Neural progenitor cell (in vitro differentiated cells): ENCODE measurements around the gene ZFP1. TPM values are rescaled to one million over a fixed set of nuclear protein-coding genes. Genes with fewer than 3 reads are reported as not detected.
A peak's percentile ranks its signal among the peaks of the same experiment; 100 is the strongest.

Experiments
- DNase-seq: peaks from one replicate; pipeline ENCODE4 v3.0.0-alpha.2; 2016; ENCODE audit warnings: low spot score
- H2AFZ ChIP-seq: fragments of 200-600 bp; sonication (generic); replicated peaks from 2 replicates; pipeline ENCODE4 v1.6.1; 2016; ENCODE audit warnings: antibody characterized with exemption
- H3F3A ChIP-seq: fragments of 200-600 bp; sonication (generic); 2 replicates; pipeline ENCODE4 v1.6.1; 2016; ENCODE audit warnings: antibody characterized with exemption, low read depth
- H3K27ac ChIP-seq: fragments of 200-600 bp; sonication (generic); 2 replicates; pipeline ENCODE4 v1.5.1; 2016; ENCODE audit warnings: mild to moderate bottlenecking
- H3K27me3 ChIP-seq: fragments of 200-600 bp; sonication (generic); 2 replicates; pipeline ENCODE4 v1.6.1; 2016; ENCODE audit warnings: mild to moderate bottlenecking, moderate library complexity
- H3K36me3 ChIP-seq: fragments of 200-600 bp; sonication (generic); 2 replicates; pipeline ENCODE4 v1.5.1; 2016
- H3K4me1 ChIP-seq: fragments of 200-600 bp; sonication (generic); 2 replicates; pipeline ENCODE4 v1.6.1; 2016; ENCODE audit warnings: mixed run types
- H3K4me2 ChIP-seq: fragments of 200-600 bp; sonication (generic); 2 replicates; pipeline ENCODE4 v1.6.1; 2016
- H3K4me3 ChIP-seq: fragments of 200-600 bp; sonication (generic); 2 replicates; pipeline ENCODE4 v1.5.1; 2016
- H3K79me2 ChIP-seq: fragments of 200-600 bp; sonication (generic); 2 replicates; pipeline ENCODE4 v1.6.1; 2016; ENCODE audit warnings: low read depth
- H3K9ac ChIP-seq: fragments of 200-600 bp; sonication (generic); 2 replicates; pipeline ENCODE4 v1.6.1; 2016
- H3K9me3 ChIP-seq: fragments of 200-600 bp; sonication (generic); 2 replicates; pipeline ENCODE4 v1.5.1; 2016; ENCODE audit warnings: low read depth
- H4K20me1 ChIP-seq: fragments of 200-600 bp; sonication (generic); 2 replicates; pipeline ENCODE4 v1.6.1; 2016; ENCODE audit warnings: low read depth
- H3K27ac Mint-ChIP-seq: 3 replicates; pipeline ENCODE4 v1.8.0; 2021; ENCODE audit warnings: mixed read lengths
- H3K27me3 Mint-ChIP-seq: 2 replicates; pipeline ENCODE4 v1.8.0; 2022; ENCODE audit warnings: low read depth, mild to moderate bottlenecking, inconsistent platforms, moderate library complexity, mixed read lengths; ENCODE audit not compliant: insufficient read depth
- H3K36me3 Mint-ChIP-seq: 3 replicates; pipeline ENCODE4 v1.8.0; 2021; ENCODE audit warnings: mixed read lengths
- H3K4me1 Mint-ChIP-seq: 3 replicates; pipeline ENCODE4 v1.8.0; 2021; ENCODE audit warnings: mixed read lengths
- H3K4me3 Mint-ChIP-seq: 3 replicates; pipeline ENCODE4 v1.8.0; 2021; ENCODE audit warnings: mild to moderate bottlenecking, moderate library complexity, mixed read lengths
- H3K9me3 Mint-ChIP-seq: 3 replicates; pipeline ENCODE4 v1.8.0; 2020; ENCODE audit warnings: mixed read lengths
- EZH2 ChIP-seq: fragments of 200-600 bp; sonication (generic); IDR thresholded peaks from 2 replicates; pipeline ENCODE4 v1.6.1; 2017; ENCODE audit warnings: antibody characterized with exemption, mild to moderate bottlenecking, moderate library complexity
- EZH2phosphoT487 ChIP-seq: fragments of 200-600 bp; sonication (generic); IDR thresholded peaks from 2 replicates; pipeline ENCODE4 v1.6.1; 2017; ENCODE audit warnings: antibody characterized with exemption
- total RNA-seq: library from RNA; depleted of rRNA; stranded (reverse); fragments of >200 nt; gene quantifications from 2 replicates; pipeline ENCODE4 v1.2.3, GENCODE V29; 2015; ENCODE audit warnings: low replicate concordance
- TF ChIP-seq, protein P1 (sequence below): fragments of 200-600 bp; sonication (generic); IDR thresholded peaks from 2 replicates; pipeline ENCODE4 v1.5.1; 2017; ENCODE audit warnings: antibody characterized with exemption, mild to moderate bottlenecking

ZFP1 gene
- total RNA-seq, 1 donor from 2014 or later = 35.4 TPM

DNA sequence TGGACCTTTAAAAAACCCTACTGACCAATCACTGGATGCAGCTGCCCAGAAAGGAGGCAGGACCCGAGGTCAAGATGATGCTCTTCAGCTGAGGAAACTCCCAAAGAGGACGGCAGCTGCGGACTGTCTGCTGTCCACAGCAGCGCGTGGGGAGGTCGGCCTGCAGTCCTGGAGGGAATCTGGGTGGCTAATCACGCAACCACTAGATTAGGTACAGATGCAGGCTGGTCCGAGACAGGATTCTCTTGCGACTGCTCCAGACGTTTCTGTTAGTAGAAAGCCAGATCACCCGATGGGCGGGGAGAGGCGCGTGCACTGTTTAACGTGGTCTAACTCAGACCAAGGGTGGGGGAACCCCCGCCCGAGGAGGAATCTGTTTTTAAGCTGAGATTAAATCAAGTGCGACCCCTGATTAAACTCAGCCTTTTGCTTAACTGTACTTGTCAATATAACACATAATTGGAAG, 49.8 kb downstream of the ZFP1 start:
- TF ChIP-seq, protein P1, sequence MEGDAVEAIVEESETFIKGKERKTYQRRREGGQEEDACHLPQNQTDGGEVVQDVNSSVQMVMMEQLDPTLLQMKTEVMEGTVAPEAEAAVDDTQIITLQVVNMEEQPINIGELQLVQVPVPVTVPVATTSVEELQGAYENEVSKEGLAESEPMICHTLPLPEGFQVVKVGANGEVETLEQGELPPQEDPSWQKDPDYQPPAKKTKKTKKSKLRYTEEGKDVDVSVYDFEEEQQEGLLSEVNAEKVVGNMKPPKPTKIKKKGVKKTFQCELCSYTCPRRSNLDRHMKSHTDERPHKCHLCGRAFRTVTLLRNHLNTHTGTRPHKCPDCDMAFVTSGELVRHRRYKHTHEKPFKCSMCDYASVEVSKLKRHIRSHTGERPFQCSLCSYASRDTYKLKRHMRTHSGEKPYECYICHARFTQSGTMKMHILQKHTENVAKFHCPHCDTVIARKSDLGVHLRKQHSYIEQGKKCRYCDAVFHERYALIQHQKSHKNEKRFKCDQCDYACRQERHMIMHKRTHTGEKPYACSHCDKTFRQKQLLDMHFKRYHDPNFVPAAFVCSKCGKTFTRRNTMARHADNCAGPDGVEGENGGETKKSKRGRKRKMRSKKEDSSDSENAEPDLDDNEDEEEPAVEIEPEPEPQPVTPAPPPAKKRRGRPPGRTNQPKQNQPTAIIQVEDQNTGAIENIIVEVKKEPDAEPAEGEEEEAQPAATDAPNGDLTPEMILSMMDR = no peak
- no peak for TF ChIP-seq EZH2
- peak overlapping the region; percentile 71 for H2AFZ ChIP-seq
- no peak overlapping the region for H3K4me3 Mint-ChIP-seq

DNA sequence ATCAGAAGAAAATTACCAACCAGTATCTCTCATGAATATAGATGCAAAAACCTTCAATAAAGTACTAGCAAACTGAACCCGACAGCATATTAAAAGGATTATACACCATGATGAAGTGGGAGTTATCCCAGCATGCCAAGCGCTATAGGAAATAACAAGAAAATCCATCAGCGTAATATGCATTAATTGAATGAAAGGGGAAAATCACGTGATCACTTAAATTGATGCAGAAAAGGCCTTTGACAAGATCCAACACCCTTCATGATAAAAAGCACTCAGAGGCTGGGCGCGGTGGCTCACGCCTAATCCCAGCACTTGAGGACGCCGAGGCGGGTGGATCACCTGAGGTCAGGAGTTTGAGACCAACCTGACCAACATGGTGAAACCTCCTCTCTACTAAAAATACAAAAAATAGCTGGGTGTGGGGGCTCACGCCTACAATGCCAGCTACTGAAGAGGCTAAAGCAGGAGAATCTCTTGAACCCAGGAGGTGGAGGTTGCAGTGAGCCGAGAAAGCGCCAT, 53.8 kb downstream of the ZFP1 start:
- DNase-seq = no peak
- H3K9me3 Mint-ChIP-seq = no peaks in the 10 kb centered on the region
- H3K27ac ChIP-seq = no peak overlapping the region

More for the DNA sequence above, 49.8 kb downstream of the ZFP1 start:
- H3K79me2 ChIP-seq = no peaks in the 10 kb centered on the region
- no peaks in the 10 kb centered on the region for H3K27me3 ChIP-seq
- no peak overlapping the region for H3K4me3 ChIP-seq
- Mint-ChIP-seq H3K27ac (no peak overlapping the region), H3K9me3 (no peaks in the 10 kb centered on the region), H3K36me3 (no peaks in the 10 kb centered on the region), H3K27me3 (no peaks in the 10 kb centered on the region), H3K4me1 (no peaks in the 10 kb centered on the region)
- H3K27ac ChIP-seq = no peak overlapping the region
- H3K9me3 ChIP-seq = no peaks in the 10 kb centered on the region
- DNase-seq = no peak
- no peaks in the 10 kb centered on the region for H4K20me1 ChIP-seq
- no peaks in the 10 kb centered on the region for H3F3A ChIP-seq
- H3K4me2 ChIP-seq = no peak overlapping the region
- H3K36me3 ChIP-seq = no peaks in the 10 kb centered on the region
- no peaks in the 10 kb centered on the region for H3K4me1 ChIP-seq
- H3K9ac ChIP-seq = no peak overlapping the region

DNA sequence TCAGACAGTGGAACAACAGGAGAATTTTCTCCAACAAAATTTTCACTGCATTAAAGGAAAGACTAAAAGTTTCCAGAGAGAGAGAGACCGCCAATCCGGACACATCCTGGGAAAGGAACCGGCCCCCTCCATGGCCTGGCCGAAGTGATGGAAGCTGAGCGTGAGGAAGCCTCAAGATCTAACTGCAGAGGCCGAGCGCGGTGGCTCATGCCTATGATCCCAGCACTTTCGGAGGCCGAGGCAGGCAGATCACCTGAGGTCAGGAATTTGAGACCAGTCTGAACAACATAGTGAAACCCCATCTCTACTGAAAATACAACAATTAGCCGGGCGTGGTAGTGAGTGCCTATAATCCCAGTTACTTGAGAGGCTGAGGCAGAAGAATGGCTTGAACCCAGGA, 54.8 kb downstream of the ZFP1 start:
- H2AFZ ChIP-seq = peak overlapping the region; percentile 10
- Mint-ChIP-seq H3K27ac (no peak overlapping the region), H3K27me3 (peaks cover 5% of the 10 kb centered on the region), H3K4me3 (no peak overlapping the region), H3K4me1 (peaks cover 6% of the 10 kb centered on the region), H3K9me3 (no peaks in the 10 kb centered on the region), H3K36me3 (no peaks in the 10 kb centered on the region)
- no peaks in the 10 kb centered on the region for H4K20me1 ChIP-seq
- no peak overlapping the region for H3K4me3 ChIP-seq
- H3K27ac ChIP-seq = no peak overlapping the region
- TF ChIP-seq EZH2phosphoT487 (no peak), EZH2 (no peak)
- TF ChIP-seq, protein P1 = no peak
- H3K9ac ChIP-seq = no peak overlapping the region
- no peaks in the 10 kb centered on the region for H3K27me3 ChIP-seq
- no peaks in the 10 kb centered on the region for H3K9me3 ChIP-seq
- DNase-seq = no peak
- no peaks in the 10 kb centered on the region for H3K79me2 ChIP-seq
- H3F3A ChIP-seq = no peaks in the 10 kb centered on the region
- H3K36me3 ChIP-seq = no peaks in the 10 kb centered on the region
- H3K4me2 ChIP-seq = no peak overlapping the region
- H3K4me1 ChIP-seq = no peaks in the 10 kb centered on the region

More for the DNA sequence above, 53.8 kb downstream of the ZFP1 start:
- Histone ChIP-seq H3K9me3 (no peaks in the 10 kb centered on the region), H4K20me1 (no peaks in the 10 kb centered on the region), H3K27me3 (no peaks in the 10 kb centered on the region), H3K4me3 (no peak overlapping the region), H3K4me2 (no peak overlapping the region), H3K4me1 (no peaks in the 10 kb centered on the region), H3F3A (no peaks in the 10 kb centered on the region), H3K9ac (no peak overlapping the region), H3K79me2 (no peaks in the 10 kb centered on the region), H3K36me3 (no peaks in the 10 kb centered on the region), H2AFZ (no peak overlapping the region)
- peaks cover 6% of the 10 kb centered on the region for H3K4me1 Mint-ChIP-seq
- peaks cover 2% of the 10 kb centered on the region for H3K27me3 Mint-ChIP-seq
- H3K27ac Mint-ChIP-seq = no peak overlapping the region
- H3K36me3 Mint-ChIP-seq = no peaks in the 10 kb centered on the region
- no peak for TF ChIP-seq EZH2phosphoT487
- TF ChIP-seq, protein P1 = no peak
- TF ChIP-seq EZH2 = no peak
- no peak overlapping the region for H3K4me3 Mint-ChIP-seq
